ENCODE measurements around the gene STRN3.
"Not testable (repeated sequence)": the region's sequence is repeated elsewhere in the genome, so short reads cannot be mapped to it uniquely, and the experiment has no call there.

STRN3 gene

DNA sequence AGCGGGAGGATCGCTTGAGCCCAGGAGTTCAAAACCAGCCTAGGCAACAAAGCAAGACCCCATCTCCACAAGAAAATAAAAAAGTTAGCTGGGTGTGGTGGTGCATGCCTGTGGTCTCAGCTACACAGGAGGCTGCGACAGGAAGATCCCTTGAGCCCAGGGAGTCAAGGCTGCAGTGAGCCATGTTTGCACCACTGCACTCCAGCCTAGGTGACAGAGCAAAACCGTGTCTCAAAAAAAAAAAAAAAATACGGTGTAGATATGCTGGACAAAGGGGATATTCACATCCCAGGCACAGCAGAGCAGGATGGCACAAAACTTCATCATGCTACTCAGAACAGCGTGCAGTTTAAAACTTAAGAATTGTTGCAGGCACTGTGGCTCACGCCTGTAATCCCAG is 24.8 kb upstream of the STRN3 start:
- Histone ChIP-seq H3K36me3 (ENCODE audit: insufficient read depth, low read length) (no peaks in the 10 kb centered on the region), H3K9ac (ENCODE audit: low read depth, low read length) (no peak overlapping the region), H3K9me3 (ENCODE audit: control insufficient read depth, insufficient read depth, low read length) (no peaks in the 10 kb centered on the region), H3K4me1 (ENCODE audit: insufficient read depth, low read length) (no peaks in the 10 kb centered on the region)

DNA sequence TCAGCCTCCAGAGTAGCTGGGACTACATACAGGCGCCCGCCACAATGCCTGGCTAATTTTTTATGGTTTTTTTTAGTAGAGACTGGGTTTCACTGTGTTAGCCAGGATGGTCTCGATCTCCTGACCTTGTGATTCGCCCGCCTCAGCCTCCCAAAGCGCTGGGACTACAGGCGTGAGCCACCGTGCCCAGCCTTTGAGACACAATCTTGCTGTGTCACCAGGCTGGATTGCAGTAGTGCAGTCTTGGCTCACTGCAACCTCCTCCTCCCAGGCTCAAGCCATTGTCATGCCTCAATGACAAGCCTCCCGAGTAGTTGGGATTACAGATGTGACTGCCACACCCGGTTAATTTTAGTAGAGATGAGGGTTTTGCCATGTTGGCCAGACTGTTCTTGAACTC is 21.3 kb upstream of the STRN3 start:
- H3K36me3 ChIP-seq (ENCODE audit: insufficient read depth, low read length): no peaks in the 10 kb centered on the region

DNA sequence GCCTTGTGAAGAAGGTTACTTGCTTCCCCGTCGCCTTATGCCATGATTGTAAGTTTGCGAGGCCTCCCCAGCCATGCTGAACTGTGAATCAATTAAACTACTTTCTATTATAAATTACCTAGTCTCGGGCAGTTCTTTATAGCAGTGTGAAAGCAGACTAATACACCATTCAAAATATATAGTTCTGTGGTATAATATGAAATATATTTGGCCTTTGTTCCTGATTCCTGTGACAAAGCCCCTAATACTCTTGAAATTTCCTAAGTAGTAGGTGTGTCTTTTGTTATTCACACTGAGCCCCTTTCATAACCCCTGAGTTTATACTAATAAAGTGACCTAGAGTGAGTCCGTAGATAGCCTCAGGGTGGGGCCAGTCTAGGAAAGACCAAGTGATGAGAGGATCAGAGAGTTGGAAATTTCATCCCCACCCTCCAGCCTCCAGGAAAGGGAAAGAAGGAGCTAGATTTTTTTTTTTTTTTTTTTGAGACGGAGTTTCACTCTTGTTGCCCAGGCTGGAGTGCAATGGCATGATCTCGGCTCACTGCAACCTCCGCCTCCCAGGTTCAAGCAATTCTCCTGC is 19.4 kb upstream of the STRN3 start:
- Histone ChIP-seq H3K9me3 (ENCODE audit: control insufficient read depth, insufficient read depth, low read length) (no peaks in the 10 kb centered on the region), H3K9ac (ENCODE audit: low read depth, low read length) (no peak overlapping the region), H3K36me3 (ENCODE audit: insufficient read depth, low read length) (no peaks in the 10 kb centered on the region), H3K4me1 (ENCODE audit: insufficient read depth, low read length) (peaks cover 13% of the 10 kb centered on the region)

More for the DNA sequence above, 21.3 kb upstream of the STRN3 start:
- Histone ChIP-seq H3K9me3 (ENCODE audit: control insufficient read depth, insufficient read depth, low read length) (no peaks in the 10 kb centered on the region), H3K4me1 (ENCODE audit: insufficient read depth, low read length) (peaks cover 11% of the 10 kb centered on the region), H3K9ac (ENCODE audit: low read depth, low read length) (no peak overlapping the region)

DNA sequence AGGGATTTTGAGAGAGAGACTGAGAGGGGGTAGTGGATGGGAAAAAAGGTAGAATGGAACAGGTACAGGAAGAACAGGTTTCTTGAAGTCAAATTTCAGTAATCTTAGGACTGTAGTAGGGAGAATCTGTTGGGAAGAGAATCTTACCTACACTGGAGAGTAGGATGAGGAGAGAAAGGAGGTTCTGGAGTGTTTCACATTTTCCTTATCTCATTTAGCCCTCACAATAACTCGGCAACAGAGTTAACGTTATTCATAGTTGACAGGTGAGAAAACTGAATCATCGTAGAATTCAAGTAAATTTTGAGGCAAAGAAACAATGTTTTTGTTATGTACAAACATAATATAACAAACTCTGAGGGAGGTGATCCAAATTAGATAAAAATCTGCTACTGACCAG is 17.2 kb upstream of the STRN3 start:
- peaks cover 16% of the 10 kb centered on the region for H3K4me1 ChIP-seq (ENCODE audit: insufficient read depth, low read length)
- H3K36me3 ChIP-seq (ENCODE audit: insufficient read depth, low read length): no peaks in the 10 kb centered on the region
- no peak overlapping the region for H3K9ac ChIP-seq (ENCODE audit: low read depth, low read length)
- H3K9me3 ChIP-seq (ENCODE audit: control insufficient read depth, insufficient read depth, low read length): no peaks in the 10 kb centered on the region

DNA sequence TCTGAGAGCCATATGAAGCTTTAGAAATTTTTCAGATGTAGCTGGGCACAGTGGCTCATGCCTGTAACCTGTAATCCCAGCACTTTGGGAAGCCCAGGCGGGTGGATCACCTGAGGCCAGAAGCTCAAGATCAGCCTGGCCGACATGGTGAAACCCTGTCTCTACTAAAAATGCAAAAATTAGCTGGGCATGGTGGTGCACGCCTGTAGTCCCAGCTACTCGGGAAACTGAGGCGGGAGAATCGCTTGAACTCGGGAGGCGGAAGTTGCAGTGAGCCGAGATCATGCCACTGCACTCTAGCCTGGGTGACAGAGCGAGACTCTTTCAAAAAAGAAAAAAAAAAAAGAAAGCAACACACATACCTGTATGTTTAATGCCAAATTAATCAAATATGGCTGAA is 16.7 kb upstream of the STRN3 start:
- not testable (repeated sequence) for H3K36me3 ChIP-seq (ENCODE audit: insufficient read depth, low read length); H3K9me3 ChIP-seq (ENCODE audit: control insufficient read depth, insufficient read depth, low read length)

DNA sequence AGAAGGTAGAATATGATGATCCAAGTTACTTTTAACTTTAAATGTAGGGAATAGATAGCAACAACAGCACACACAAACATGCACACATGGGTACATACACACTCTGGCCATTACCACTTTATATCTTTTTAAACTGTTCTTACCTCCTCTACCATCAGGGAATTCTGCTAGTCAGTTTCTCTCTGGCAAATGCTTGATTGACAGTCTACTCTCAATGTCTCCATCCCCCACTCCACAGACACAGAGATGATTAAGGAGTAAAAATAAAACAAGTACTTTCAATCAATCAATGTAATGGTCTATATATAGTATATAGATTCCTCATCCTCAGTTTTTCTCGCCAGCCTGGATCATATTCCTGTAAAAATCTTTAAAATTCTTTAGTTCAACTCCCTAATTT is 16.1 kb upstream of the STRN3 start:
- H3K9me3 ChIP-seq (ENCODE audit: control insufficient read depth, insufficient read depth, low read length): no peaks in the 10 kb centered on the region
- H3K36me3 ChIP-seq (ENCODE audit: insufficient read depth, low read length): no peaks in the 10 kb centered on the region
- H3K9ac ChIP-seq (ENCODE audit: low read depth, low read length): no peak overlapping the region
- H3K4me1 ChIP-seq (ENCODE audit: insufficient read depth, low read length): peaks cover 17% of the 10 kb centered on the region

More for the DNA sequence above, 16.7 kb upstream of the STRN3 start:
- peaks cover 17% of the 10 kb centered on the region for H3K4me1 ChIP-seq (ENCODE audit: insufficient read depth, low read length)
- H3K9ac ChIP-seq (ENCODE audit: low read depth, low read length): not testable (repeated sequence)

DNA sequence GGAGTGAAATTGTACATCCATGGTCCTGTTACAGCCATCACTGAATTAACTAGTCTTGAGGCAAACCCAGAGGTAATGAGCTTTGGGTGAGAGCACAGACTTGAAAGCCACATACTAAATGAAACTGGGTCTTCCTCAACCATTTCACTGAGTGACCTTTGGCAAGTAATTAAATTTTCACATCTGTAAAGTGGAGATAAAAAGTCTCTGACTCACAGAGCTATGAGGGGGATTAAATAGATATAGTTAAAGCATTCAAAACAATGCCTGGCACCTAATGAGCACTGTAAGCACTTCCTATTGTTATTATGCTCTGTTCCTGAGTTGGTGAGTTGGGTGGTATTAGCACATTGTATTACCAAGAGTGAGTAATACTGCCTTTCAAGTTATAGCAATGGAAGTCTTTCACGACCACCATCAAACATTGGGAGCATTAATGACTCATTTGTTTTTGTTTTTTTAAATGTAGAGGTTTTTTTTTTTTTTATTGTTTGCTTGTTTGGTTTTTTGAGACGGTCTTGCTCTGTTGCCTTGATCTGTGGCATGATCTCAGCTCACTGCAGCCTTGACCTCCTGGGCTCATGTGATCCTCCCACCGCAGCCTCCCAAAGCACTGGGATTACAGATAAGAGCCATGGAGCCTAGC is 12.5 kb upstream of the STRN3 start:
- Histone ChIP-seq H3K9me3 (ENCODE audit: control insufficient read depth, insufficient read depth, low read length) (no peaks in the 10 kb centered on the region), H3K4me1 (ENCODE audit: insufficient read depth, low read length) (peaks cover 16% of the 10 kb centered on the region), H3K36me3 (ENCODE audit: insufficient read depth, low read length) (no peaks in the 10 kb centered on the region), H3K9ac (ENCODE audit: low read depth, low read length) (no peak overlapping the region)

DNA sequence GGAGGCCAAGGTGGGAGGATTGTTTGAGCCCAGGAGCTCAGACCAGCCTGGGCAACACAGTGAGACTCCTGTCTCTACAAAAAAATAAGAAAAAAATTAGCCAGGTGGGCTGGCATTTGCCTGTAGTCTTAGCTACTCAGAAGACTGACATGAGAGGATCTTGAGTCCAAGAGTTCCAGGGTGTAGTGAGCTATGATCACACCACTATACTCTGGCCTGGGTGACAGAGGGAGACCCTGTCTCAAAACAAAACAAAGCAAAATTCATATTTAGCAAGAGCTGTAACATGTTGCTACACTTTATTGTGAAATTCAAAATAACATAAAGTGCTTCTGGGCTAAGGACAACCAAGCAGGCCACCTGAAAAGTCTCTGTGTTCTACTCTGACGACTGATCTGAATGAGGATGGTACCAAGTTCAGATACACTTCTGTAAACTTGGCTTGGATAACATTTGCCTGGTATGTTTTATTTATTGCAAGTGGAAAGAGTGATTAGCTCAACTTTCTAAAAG is 11.6 kb upstream of the STRN3 start:
- Histone ChIP-seq H3K4me1 (ENCODE audit: insufficient read depth, low read length) (peaks cover 9% of the 10 kb centered on the region), H3K36me3 (ENCODE audit: insufficient read depth, low read length) (no peaks in the 10 kb centered on the region), H3K9me3 (ENCODE audit: control insufficient read depth, insufficient read depth, low read length) (no peaks in the 10 kb centered on the region), H3K9ac (ENCODE audit: low read depth, low read length) (no peak overlapping the region)

DNA sequence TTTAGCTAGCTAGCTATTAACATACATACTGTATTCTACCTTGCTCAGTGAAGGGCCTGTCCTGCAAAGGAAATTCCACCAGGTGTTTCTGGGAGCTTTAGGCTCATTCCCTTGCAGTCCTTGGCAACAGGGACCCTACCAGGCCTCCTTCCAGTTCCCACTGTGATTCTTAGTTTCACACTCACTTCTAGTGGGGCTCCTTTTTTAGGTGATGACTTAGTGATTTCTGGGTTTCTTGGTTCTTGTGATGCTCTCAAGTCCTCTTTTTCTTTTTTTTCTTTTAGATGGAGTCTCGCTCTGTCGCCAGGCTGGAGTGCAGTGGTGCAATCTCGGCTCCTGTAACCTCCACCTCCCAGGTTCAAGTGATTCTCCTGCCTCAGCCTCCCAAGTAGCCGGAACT is 10.4 kb upstream of the STRN3 start:
- no peaks in the 10 kb centered on the region for H3K9me3 ChIP-seq (ENCODE audit: control insufficient read depth, insufficient read depth, low read length)
- H3K9ac ChIP-seq (ENCODE audit: low read depth, low read length): no peak overlapping the region
- peaks cover 5% of the 10 kb centered on the region for H3K4me1 ChIP-seq (ENCODE audit: insufficient read depth, low read length)
- H3K36me3 ChIP-seq (ENCODE audit: insufficient read depth, low read length): no peaks in the 10 kb centered on the region

DNA sequence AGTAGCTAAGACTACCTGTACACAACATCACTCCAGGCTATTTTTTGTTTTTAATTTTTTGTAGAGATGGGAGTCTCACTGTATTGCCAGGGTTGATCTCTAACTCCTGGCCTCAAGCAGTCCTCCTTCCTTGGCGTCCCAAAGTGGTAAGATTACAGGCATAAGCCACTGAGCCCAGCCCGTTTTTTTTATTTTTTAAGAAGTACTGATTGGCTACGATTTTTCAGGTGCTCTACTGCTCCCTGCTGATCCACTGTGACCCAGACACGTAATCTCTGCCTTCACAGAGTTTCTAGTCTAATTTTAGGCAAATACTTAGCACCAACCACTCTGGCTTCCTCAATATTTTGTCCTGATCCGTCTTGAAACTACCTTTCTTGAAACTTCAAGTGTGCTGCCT is 4.3 kb upstream of the STRN3 start:
- H3K9me3 ChIP-seq (ENCODE audit: control insufficient read depth, insufficient read depth, low read length): no peaks in the 10 kb centered on the region
- no peaks in the 10 kb centered on the region for H3K36me3 ChIP-seq (ENCODE audit: insufficient read depth, low read length)
- no peaks in the 10 kb centered on the region for H3K4me1 ChIP-seq (ENCODE audit: insufficient read depth, low read length)
- H3K9ac ChIP-seq (ENCODE audit: low read depth, low read length): no peak overlapping the region

DNA sequence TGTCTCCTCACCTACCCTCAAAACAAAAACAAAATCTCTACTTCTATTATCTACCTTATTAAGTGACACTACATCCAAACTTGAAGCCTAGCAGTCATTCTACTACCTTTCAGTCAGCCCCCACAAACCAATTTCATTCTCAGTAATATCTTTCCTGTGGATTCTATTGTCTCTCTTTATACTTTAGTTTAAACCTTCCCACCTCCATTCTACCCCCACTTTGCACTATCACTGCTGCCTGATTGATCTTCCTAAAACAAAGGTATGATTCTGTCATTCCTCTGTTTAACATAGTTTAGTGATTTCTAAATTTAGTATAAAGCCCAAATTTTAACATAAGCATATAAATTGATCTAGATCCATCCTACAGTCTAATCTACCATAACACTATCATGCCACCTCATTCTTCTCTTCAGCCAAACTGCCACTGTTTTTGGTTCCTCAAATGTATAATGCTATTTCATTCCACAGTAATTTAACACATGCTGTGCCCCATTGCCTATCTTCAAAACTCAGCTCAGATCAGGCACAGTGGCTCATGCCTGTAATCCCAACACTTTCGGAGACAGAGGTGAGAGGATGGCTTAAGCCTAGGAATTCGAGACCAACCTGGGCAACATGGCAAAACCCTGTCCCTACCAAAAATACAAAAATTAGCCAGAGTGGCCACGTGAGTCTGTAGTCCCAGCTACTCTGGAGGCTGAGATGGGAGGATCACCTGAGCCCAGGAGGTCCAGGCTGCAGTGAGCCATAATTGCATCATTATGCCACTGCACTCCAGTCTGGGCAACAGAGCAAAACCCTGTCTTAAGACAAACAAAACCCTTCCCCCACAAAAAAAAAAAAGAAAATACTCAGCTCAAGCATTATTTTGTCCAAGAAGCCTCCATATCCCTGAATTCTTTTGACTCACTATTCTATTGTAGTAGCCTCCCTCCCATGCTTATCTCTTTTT is 3.1 kb upstream of the STRN3 start:
- Histone ChIP-seq H3K9ac (ENCODE audit: low read depth, low read length) (no peak overlapping the region), H3K36me3 (ENCODE audit: insufficient read depth, low read length) (no peaks in the 10 kb centered on the region), H3K9me3 (ENCODE audit: control insufficient read depth, insufficient read depth, low read length) (no peaks in the 10 kb centered on the region), H3K4me1 (ENCODE audit: insufficient read depth, low read length) (peaks cover 2% of the 10 kb centered on the region; the same call in 1 of the 2 replicates)

DNA sequence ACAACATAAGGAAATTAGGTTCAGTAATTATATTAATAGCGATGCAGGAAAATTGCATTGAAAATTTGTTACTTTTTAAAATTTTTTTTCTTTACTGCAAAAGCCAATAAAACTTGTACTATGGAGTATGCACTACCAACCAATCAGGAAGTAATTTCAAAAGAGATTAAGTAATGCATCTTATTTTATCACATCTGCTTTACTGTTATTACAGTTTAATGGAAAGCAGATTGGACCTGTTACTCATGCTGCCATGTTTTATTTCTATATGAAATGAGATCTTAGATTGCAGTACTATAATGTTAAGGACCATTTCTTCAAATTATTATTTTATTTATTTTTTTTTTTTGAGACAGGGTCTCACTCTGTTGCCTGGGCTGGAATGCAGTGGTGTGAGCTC is 1.7 kb upstream of the STRN3 start:
- Histone ChIP-seq H3K4me1 (ENCODE audit: insufficient read depth, low read length) (peaks cover 7% of the 10 kb centered on the region; the same call in 1 of the 2 replicates), H3K9ac (ENCODE audit: low read depth, low read length) (peak overlapping the region; percentile 94; the same call in 1 of the 2 replicates), H3K36me3 (ENCODE audit: insufficient read depth, low read length) (no peaks in the 10 kb centered on the region), H3K9me3 (ENCODE audit: control insufficient read depth, insufficient read depth, low read length) (no peaks in the 10 kb centered on the region)

DNA sequence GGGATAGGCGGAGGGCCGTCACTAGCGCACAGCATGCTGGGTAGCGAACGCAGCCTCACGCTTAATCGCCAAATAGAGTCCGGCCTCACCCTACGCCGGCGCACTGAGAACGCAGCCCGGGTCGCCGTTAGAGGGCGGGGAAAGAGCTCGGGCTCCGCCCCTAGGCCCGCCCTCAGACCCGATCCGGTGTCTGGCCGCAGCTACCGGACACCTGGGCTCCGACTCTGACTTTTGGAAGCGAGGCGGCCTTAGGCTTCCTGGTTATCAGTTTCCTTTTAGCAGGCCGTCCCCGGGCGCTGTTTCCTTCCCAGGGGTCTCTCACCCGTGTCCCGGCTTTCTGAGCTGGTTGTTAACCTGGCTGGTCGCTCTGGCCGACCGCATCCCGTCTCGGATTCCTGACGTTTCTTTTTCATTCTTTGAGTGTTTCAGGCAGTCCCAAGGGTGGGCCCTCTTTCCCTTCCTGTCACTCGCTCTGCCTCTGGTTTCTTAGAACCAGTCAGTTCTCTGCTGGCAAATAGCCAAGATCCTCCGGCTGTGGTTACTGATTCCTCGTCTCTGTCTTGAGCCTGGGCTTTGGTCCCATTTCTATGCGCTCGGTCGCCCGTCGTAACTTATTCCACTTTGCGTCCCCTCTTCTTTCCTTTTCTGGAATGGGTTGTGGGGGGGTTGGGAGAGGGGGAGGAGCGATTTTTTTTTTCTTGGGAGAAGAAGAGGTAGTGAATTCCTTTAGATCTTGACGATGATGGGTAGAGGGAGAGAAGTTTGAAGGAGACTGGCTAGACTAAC is 464 bp upstream of the STRN3 start:
- Histone ChIP-seq H3K4me1 (ENCODE audit: insufficient read depth, low read length) (peaks cover 7% of the 10 kb centered on the region; the same call in 1 of the 2 replicates), H3K9me3 (ENCODE audit: control insufficient read depth, insufficient read depth, low read length) (no peaks in the 10 kb centered on the region), H3K36me3 (ENCODE audit: insufficient read depth, low read length) (no peaks in the 10 kb centered on the region; the same call in 1 of the 2 replicates), H3K9ac (ENCODE audit: low read depth, low read length) (peak overlapping the region; percentile 94)

Data from ES-I3 (cell line).